Measurements from ENCODE around the gene SNX13.

The SNX13 gene

DNA sequence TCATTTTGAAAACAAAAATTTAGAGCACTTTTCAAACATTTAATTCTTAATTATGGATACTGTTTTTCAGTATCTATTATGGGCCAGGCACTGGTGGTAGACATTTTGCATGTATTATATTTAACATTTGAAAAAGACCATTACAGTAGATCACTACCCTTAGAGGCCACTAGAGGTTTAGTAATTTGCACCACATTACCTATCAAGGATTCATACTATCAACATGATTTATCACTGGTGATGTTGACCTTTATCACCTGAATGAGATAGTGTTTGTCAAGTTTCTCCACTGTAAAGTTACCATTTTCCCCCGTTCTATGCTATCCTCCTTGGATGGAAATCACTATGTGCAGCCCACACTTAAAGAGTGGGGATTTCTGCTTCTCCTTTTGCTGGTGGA lies 4.4 kb upstream of the SNX13 start:
- DNase-seq (ENCODE audit: low spot score), result no peak

DNA sequence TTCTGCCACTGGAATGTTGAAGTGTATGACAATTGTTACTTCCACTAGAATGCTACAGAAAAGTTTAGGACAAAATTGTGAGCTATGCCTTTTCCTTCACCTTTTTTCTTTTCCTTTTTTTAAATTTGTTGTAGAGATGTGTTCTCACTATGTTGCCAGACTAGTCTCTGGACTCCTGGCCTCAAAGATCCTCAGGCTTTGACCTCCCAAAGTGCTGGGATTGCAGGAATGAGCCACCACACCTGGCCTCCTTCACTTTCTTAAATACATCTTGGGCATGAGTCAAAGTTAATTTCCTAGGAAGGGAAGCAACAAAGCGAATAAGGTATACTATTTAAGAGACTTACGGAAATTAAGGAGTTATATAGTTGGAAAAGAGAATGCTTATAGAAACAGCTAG lies 2.7 kb upstream of the SNX13 start:
- DNase-seq (ENCODE audit: low spot score), result no peak

DNA sequence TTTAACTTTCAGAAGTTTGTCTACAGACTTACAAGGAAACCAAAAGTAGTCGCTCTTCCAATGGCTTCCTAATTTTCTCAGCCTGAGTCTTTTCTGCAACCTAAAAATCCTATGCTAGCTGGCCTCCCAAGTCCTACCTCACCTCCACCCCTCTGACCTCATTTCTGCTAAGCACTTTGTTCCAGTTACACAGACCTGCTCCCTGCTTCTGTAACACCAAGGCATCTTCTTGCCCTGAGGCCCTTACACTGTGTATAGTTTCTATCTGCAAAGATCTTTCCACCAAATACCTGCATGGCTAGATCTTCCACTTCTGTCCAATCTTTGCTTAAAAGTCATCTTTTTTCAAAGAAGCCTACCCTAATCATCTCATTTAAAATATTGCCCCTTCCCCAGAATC lies 1.9 kb upstream of the SNX13 start:
- no peak for DNase-seq (ENCODE audit: low spot score)

DNA sequence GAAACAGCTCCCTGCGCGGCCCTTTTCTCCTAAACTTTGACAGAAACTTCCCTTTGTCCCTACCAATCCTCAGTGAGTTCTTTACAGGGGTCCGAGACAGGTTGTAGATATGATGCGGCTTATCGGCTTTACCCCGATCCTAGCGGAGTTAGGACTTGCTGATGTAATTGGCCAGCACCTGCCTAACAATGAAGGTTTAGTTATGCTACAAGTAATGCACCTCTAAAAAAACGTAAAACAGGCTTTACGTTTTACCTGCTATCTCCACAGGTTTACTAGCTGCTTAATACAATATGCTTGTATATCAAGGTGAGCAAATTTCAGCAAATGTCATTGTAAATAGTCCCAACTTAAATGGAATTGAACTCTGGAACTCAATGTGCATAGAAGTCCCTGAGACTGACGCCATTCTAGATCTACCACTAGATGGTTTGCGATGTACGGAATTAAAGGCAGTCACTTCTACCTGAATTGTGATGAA lies 697 bp upstream of the SNX13 start:
- DNase-seq (ENCODE audit: low spot score), result peak; percentile 73

DNA sequence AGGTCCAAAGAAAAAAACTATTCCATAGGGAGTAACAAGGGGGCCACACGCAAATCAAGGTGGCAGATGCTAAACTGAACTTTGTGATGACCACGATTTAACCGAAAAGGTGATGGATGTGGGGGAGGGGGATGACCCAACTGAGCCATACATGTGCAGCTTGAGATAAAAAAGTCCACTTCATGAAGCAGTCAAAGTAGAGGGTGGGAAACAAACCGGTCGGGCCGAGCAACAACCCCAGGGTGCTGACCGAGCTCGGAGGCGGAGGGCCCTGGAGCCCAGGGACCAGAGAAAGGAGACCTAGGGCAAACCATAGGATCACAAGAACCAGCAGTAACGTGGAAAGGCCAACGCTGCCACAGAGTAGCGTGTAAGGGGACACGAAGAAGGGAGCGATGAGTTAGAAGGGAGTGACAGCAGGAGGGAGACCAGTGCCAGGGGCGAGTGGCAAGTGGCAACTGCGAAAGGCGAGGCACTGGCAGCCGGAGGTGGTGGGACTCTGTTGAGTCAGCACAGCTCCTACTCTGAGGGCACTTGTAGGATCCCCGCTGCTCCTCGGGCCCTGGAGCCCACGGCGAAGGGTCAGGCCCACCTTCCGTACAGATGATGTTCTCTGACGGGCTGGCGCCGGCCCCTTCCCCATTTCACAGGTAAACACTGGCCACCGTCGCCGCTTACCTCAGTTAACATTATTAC lies 540 bp downstream of the SNX13 start:
- DNase-seq (ENCODE audit: low spot score), result peak; percentile 84

DNA sequence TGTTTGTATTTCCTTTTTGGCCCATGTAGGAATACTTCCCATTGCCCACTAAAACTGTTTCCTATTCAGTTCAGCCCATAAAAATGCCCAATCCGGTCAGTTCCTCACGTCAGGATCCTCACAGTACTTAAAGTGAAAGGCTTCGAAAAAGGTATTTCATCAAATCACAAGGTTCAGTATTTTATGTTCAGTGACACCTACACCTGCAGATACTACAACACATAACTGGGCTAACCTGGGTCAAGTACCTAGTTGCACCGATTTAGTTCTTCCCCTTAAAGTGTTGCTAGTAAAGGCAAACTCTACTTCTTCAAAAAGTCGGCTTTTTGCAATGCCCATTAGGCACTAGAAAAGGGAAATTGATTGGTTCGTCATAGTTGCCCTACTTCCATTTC lies 1.1 kb downstream of the SNX13 start:
- DNase-seq (ENCODE audit: low spot score), result peak; percentile 56

DNA sequence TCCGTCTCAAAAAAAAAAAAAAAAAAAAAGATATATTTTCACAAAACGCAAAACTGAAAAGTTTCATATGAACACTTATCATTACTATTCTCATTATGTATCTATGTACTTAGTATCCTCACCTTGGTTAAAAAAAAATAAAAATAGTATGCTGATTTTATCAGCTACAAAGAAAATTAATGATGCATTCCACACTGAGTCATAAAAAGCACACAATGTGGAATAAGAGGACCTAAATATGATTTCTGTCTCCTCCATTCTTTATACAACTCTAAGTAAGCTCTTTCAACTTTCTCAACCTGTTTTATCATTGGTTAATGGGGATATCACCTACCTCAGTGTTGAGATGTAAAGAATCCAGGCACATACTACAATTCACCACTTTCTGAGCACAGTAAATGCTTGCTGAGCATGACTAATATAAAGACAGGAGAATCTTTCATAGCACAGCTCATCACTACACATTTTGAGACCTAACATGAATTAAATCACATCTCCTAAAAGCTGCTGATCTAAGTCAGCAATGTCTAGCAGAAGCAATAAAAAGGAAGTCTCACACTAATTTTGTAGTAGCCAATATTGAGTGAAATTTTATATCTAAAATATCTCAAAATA lies 2.7 kb downstream of the SNX13 start:
- DNase-seq (ENCODE audit: low spot score), result no peak

DNA sequence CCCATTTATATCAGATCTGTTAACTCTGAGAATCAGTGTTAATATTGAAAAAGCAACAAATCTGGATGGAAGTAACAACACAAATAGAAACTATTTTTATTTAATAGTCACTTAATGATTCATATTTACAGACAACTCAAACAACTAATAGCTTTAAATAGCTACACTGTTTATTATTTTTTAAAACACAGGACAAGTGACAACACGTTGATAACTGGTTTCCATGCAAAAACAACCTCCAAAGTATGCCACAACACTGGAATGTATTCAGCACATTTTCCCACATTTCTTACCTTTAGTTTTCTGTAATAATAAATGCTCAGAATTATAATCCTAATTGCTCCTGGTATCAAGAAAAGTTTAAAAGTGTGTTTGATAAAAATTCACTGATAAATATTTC lies 4.0 kb downstream of the SNX13 start:
- DNase-seq (ENCODE audit: low spot score), result no peak

DNA sequence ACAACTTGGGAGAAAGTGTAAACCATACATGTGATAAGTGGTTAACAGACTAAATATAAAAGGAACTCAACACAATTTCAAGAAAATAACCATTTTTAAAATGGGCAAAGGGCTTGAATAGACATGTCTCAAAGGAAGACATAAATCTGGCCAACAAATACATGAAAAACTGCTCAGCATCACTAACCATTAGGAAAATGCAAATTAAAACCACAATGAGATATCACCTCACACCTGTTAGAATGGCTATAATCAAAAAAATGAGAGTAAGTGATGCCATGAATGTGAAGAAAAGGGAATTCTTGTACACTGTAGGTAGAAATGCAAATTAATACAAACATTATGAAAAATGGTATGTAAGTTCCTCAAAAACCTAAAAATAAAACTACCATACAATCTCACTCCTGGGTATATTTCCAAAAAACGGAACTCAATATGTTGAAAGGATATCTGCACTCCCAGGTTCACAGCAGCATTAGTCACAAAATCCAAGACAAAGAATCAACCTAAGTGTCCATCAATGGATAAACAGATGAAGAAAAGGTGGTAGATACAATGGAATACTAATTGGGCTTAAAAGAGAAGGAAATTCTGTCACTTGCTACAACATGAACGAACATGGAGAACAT lies 5.6 kb downstream of the SNX13 start:
- DNase-seq (ENCODE audit: low spot score), result no peak

DNA sequence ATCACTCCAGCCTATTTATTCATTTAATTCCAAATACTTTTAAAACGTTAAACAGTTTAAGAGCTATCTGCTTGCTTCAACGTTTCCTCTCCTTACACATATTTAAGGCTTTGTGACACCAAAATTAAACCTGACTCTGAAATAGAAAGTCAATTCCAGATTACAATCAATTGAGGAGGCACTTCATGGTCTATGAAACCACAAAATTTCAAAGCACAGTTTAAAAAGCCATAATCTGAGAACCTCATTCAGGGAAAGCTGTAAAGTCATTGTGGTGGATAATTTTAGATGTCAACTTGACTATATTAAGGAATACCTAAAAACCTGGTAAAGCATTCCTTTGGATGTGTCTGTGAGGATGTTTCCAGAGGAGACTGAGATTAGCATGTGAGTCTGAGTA lies 6.2 kb downstream of the SNX13 start:
- DNase-seq (ENCODE audit: low spot score), result no peak

DNA sequence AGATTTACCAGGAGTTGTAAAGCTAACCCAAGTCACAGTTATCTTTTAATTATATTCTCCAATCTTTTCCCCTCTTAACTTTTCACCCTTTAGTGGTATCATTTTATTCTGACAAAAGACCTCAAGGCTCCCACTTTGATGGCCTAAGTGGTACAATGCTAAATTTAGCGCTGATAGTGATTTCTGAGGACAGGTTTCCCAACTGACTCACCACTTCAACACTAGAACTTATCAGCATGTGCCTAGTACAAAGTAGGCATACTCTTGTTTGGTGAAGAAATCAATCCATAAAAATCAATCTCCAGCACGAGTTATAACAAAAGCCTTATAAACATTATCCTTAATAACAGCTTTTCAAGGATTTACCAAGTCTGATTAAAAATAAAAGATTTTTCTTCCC lies 7.5 kb downstream of the SNX13 start:
- no peak for DNase-seq (ENCODE audit: low spot score)

DNA sequence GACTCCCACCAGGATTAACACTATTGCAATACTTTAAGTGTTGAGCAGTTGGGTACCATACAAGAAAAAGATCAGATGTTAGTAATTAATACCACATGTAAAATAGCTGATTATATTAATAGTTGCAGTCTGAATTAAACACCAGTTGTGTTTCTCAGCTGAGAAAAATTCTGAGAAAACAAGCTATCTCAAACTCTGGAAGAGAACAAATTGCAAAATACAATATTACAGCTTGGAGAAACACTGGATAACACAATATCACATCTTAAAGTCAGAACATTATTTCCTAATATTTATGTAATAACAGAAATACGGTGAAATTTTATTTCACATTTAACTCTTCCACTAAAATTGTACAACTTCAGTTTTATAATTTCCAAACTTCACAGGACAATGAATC lies 9.2 kb downstream of the SNX13 start:
- DNase-seq (ENCODE audit: low spot score), result no peak

DNA sequence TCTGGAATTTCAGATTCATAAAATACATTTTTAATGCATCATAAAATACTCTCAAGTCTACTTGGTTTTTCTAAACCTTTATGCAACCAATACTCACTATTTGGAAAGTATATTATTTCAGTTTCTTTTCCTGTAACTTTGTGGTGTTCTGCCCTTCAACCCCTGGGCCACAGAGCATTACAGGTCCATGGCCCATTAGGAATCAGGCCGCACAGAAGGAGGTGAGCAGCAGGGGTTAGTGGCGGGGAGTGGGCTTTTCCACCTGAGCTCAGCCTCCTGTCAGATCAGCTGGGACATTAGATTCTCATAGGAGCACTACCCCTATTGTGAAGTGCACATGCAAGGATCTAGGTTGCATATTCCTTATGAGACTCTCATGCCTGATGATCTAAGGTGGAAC lies 9.7 kb downstream of the SNX13 start:
- no peak for DNase-seq (ENCODE audit: low spot score)

DNA sequence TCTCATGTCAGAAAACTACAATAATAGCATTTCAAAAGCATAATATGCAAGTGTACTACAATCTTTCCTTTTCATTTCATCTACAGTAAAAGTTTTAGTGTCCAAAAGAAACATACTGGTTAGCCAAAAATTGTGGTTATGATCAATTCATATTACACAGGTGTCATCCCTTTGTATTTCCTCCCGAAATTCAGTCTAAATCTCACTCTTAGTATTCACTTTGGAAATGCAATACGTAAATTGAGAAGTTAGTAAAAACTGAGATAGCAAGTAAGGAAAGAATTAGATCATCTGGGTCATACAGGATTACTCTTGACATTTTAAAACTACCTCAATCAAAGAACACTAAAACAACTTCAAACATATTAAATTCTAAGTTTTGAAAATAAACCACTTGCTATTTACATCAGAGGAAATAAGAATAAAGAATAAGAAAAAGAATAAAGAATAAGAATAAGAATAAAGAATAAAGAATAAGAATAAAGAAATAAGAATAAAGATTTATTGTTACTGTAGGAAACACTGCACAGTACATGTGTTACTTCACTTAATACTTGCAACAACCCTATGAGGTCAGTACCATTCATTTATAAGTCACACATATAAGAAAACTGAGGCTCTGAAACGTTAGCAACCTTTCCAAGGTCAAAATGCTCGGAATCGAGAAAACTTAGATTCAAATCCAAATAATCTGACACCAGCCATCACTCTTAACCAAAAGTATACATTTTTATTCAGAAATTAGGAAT lies 10.5 kb downstream of the SNX13 start:
- DNase-seq (ENCODE audit: low spot score), result no peak

DNA sequence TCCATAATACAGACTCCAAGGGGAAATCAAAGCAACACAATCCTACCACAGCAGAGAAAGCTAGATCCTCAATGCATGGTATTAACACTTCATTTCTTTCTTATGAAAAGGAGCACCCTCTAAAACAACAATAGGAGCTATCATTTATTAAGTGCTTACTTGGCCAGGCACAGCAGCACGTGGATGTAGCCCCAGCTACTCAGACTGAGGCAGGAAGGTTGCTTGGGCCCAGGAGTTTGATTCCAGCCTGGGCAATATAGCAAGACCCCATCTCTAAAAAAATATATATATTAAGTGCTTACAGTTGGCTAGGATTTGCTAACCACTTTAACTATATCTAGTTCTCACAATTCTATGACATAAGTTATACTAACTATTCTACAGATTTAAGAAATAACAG lies 12.2 kb downstream of the SNX13 start:
- DNase-seq (ENCODE audit: low spot score), result no peak

DNA sequence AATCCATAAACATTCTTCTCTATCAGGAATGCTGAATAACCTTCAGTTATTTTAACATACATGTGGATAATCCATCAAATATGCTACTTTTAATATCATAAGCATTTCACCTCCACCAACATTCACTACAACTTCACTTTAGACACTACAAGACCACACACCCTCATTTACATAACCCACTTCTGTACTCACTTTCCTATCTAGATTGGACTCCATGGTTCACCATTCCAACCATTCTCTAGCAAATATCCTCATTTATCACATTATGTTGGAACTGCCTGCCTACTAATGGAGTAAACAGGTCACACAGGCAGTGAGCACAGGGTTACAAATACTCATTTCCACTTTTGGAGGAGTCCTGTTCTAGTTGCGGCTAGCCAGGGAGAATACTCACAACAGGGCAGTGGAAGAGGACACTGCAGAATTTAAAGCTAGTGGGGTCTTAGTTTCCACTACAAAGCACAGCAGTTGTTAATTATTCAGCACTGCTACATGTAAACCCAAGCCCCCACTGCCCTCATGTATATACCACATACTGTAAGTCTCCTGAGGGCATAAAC lies 18.4 kb downstream of the SNX13 start:
- no peak for DNase-seq (ENCODE audit: low spot score)

DNA sequence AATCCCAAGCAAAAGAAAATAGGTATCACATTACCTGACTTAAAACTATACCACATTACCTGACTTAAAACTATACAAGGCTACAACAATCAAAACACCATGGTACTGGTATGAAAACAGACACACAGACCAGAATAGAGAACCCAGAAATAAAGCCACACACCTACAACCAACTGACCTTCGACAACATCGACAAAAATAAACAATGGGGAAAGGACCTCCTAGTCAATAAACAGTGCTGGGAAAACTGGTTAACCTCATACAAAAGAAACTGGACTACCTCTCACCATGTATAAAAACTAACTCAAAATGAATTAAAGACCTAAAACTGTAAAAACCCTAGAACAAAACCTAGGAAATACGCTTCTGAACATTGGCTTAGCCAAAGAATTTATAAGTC lies 22.5 kb downstream of the SNX13 start:
- no peak for DNase-seq (ENCODE audit: low spot score)

DNA sequence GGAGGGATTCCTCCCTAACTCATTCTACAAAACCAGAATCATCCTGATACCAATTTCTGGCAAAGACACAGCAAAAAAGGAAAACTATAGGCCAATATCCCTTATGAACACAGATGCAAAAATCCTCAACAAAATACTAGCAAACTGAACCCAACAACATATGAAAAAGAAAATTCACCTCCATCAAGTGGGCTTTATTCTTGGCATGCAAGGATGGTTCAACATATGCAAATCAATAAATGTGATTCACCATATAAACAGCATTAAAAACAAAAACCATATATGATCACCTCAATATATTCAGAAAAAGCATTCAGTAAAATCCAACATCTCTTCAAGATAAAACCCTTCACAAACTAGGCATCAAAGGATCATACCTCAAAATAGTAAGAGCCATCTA lies 23.5 kb downstream of the SNX13 start:
- DNase-seq (ENCODE audit: low spot score), result no peak

DNA sequence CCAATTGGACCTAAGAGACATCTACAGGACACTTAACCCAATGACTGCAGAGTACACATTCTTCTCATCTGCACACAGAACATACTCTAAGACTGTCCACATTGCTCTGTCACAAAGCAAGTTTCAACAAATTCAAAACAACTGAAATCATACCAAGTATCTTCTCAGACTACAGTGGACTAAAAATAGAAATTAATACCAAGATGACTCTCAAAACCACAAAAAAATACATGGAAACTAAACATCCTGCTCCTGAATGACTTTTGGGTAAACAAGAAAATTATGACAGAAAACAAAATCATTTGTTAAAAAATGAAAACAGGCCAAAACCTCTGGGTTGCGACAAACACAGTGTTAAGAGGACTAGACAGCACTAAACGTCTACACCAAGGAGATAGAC lies 24.5 kb downstream of the SNX13 start:
- no peak for DNase-seq (ENCODE audit: low spot score)

DNA sequence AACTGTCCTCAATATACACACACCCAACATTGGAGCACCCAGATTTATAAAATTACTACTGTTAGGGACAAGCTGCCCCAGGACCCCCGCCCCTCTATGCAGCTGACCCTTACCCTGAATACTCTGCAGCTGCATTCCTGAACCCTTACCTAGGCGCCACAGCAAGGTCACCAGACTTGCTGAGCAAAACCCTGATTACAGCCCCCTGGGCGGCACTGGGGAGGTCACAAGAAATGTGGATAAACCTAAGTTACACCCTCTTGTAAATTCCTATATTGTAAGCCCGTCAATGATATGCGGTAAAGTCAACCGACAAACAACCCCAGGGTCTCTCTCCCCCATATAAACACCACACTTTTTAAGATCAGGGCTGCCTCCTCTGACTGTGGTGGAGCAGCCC lies 25.1 kb downstream of the SNX13 start:
- DNase-seq (ENCODE audit: low spot score), result no peak

DNA sequence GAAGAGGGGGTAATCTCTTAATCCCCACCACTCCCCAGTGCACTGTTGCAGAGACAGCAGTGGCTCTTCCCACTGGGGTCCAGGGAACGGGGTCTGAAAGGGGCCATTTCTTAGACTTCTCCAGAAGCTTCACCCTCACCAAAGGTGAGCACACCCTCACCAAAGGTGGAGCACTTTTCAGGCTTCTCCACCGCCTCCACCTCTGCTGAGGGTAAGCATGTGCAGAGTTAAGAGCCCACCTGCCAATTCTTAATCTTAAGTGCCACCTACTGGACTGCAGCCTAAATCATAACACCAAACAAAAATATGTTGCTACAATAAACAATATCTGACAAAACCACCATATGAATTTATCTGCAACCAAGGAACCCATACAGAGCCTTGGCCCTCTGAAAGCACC lies 27.0 kb downstream of the SNX13 start:
- DNase-seq (ENCODE audit: low spot score), result no peak

DNA sequence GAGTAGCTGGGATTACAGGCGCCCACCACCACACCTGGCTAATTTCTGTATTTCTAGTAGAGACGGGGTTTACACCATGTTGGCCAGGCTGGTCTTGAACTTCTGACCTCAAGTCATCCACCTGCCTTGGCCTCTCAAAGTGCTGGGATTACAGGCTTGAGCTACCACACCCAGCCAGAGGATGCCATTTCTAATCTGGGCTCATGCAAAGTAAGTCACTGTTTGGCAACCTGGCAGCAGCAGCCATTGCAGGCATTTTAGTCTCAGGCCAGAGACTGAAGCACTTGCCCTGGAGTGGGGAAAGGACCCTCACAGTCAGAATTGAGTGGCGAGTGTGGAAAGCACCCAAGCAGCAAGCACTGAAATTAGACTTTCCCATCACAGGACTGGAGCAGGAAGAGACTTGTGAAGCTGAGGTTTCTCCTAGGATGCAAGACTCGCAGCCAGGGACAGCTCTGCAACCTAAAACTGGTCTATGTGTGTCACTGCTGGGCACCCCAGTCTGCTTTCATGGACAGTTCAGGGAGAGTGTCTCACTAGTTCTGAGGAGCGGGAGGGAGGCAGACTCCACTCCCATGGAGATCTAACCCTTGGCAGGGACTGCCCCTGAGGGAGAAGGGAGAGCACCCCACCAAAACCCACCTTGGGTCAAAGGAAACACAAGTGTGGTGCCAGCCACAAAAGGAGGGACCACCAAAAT lies 27.6 kb downstream of the SNX13 start:
- DNase-seq (ENCODE audit: low spot score), result no peak
